ENCODE results near the gene TMEM132D.
"Not testable (repeated sequence)": the region's sequence is repeated elsewhere in the genome, so short reads cannot be mapped to it uniquely, and the experiment has no call there.

TMEM132D gene

DNA sequence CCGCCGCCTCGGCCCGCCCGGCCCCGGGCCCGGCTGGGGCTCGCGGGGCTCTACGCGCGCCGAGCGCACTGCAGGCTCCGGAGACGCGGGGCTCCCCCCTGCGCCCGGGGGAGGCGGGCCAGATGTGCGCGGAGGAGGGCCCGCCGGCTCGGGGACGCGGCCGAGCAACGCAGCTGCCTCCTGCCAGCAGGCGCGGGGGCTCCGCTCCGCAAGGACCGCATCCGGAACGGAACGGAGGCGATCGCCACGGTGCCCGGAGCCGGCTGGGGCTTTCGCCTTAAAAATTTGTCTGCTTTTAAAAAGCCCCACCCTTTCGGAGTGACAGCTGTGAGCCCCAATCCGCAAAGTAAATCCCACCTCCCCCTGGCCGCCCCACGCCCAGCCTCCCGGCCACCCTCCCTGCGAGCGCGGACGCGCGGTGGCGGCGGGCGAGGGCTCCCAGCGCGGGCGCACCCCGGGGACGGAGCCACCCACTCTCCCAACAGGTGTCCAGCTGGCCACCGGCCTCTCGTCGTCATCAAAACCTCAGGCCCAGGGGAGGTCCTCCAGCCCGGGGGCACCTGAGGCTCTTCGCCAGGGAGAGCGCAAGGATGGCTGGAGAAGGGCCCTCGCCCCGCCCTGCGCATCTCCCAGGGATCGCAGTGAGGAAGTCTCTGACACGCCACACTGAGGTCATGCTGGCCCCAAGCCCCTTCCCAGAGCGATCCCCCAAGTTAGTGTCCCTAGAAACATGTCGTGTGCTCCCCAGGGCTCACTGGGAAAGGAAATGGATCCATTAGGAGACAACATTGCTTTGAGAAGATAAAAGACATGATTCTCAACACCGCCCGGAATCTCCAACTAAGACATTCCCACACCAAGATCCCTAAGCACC is at the start of gene TMEM132D:
Gene TMEM132D, minus strand, starts transcription at position 70 of the 874 bp plus-strand sequence.
- no peak for DNase-seq (ENCODE audit: low read depth in 2 of 3, low spot score in 1 of 3)

DNA sequence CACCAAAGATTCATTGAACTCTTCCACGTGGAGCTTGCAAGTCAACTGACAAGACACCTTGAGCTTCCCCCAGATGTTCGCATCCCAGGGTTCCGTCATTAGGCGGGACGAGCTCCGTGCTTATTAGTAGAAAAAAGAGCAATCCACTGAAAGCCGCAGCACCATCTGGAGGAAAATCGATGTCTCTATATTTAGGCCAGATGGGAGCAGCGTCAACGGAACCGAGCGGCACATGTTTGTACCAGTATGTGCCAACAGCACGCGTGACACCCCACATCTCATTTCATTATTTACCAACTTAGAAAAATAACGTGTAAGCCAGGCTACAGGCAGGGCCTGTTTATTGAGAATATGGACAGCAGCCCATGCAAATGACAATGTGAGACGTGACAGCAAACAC is 45.8 kb upstream of the TMEM132D start:
- no peak for DNase-seq (ENCODE audit: low read depth in 2 of 3, low spot score in 1 of 3)

DNA sequence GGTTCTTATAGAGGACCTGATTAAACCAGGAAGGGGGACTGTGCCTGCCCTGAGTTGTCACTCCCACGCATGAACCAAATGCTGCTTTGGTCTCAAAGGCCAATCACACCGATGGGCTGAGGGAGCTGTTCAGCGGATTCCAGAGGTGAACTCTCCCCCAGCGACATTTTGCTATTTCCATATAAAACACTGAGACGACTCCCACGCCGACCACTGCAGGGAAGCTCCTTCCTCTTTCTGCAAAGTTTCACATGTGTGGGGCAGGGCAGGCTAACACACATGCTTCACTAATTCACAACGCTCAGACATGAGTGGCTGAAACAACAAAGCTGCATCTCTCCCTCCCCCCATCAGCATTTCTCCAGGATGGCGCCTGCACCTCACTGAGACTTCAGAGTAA is 37.8 kb upstream of the TMEM132D start:
- no peak for DNase-seq (ENCODE audit: low read depth in 2 of 3, low spot score in 1 of 3)

DNA sequence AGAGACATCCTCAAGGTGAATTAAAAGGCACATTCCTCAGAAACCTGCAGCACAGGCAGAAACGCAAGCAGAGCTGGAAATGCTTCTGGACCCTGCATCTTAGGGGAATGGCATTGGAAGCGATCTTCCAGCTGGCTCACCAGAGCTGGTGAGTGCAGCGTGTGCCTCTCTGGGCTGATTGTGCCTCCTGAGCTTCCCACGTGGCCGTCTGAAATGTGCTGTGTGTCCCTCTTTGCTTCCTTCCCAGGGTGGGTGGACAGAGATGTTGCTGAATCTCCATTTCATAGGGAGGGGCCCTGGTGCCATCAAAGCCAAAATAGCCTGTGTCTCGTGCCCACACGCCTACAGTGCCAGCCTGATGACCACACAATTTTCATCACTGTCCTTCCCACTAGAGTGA is 34.3 kb upstream of the TMEM132D start:
- no peak for DNase-seq (ENCODE audit: low read depth in 2 of 3, low spot score in 1 of 3)

DNA sequence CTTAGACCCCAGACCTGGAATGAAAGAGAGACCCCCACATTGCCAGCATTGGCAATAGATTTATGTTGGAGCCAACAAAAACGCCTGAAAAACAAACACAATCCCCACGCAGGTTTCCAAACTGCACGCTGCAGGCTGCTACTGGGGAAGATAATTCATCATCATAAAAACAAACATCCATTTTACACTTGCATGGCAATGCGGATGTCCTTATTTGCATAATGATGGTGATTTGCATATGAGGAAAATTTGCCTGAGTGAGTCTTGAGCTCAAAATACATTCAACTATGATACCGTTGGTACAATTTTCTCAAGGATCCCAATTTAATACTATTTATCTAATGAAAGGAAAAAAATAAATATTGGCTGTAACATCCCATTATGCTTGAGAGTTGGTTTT is 33.6 kb upstream of the TMEM132D start:
- DNase-seq (ENCODE audit: low read depth in 2 of 3, low spot score in 1 of 3) = no peak

DNA sequence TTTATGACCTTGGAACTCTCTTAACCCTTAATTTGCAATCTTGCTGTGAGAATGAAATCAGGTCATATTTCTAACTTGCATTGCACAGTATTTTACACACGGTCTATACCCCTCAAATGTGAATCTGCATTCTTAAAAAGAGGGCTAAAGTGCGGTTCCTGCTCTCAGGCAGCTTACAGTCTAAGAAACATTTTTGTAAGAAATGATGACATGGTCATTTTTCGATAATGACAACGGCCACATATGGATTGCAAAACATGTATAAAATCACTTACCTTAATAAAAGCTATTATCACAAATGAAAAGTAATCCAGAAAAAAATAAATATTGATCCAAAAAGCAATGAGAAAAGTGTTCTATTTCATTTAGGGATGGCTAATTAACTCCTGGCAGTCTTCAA is 24.8 kb upstream of the TMEM132D start:
- no peak for DNase-seq (ENCODE audit: low read depth in 2 of 3, low spot score in 1 of 3)

DNA sequence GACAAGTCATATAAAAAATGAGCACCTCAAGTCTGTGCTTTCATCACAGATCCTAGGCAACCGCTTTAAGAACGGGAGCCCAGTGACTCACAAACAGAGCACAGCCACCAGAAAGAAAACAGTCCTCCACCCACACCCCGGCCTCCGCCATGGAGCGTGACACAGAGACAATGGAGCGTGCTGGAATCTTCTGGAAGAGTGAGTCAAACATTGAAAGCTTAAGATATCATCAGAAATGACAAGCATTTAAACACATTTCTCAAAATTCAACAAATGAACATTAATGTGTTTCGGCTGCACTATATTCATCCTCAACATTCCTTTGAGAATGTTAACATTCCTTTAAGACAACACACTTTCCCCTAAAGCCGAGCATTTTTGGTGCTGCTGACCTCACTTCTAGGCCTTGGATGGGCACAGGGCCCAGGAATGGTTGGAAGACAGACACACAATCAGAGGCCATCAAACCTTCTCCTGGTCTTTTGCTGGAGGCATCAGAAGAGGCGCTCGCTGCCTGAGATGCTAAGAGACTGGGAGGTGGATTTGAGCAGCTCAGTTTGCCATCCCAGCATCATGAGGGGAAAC is 23.6 kb upstream of the TMEM132D start:
- DNase-seq (ENCODE audit: low read depth in 2 of 3, low spot score in 1 of 3) = no peak

DNA sequence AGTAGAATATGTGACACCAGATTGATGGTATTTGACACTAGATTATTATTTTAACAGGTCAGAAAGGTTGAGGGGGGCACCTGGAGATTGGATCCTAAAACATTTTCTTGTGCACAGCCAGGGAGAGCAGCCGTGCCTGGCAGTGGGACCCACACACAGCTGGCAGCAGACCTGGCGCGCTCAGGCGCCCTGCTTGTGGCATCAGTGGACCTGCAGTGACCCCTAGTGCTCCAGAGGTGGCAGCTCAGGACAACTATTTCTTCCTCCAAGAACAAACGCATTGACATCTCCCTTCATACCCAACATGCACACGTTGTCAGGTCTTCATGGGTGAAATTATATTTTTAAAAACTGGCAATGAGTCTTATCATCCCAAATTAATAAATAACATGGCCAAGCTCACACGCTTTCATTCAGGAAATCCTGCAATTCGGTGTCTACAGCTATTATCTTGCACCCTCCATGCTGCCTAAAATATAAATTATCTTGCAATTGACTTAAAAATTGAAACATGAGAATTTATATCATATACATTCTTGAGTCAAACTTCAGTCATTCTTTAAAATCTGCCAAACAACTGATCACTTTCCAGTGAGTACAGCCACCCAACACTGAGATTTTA is 7.7 kb upstream of the TMEM132D start:
- peak in 2 of 3 donors; percentile 5 for DNase-seq (ENCODE audit: low read depth in 2 of 3, low spot score in 1 of 3)

DNA sequence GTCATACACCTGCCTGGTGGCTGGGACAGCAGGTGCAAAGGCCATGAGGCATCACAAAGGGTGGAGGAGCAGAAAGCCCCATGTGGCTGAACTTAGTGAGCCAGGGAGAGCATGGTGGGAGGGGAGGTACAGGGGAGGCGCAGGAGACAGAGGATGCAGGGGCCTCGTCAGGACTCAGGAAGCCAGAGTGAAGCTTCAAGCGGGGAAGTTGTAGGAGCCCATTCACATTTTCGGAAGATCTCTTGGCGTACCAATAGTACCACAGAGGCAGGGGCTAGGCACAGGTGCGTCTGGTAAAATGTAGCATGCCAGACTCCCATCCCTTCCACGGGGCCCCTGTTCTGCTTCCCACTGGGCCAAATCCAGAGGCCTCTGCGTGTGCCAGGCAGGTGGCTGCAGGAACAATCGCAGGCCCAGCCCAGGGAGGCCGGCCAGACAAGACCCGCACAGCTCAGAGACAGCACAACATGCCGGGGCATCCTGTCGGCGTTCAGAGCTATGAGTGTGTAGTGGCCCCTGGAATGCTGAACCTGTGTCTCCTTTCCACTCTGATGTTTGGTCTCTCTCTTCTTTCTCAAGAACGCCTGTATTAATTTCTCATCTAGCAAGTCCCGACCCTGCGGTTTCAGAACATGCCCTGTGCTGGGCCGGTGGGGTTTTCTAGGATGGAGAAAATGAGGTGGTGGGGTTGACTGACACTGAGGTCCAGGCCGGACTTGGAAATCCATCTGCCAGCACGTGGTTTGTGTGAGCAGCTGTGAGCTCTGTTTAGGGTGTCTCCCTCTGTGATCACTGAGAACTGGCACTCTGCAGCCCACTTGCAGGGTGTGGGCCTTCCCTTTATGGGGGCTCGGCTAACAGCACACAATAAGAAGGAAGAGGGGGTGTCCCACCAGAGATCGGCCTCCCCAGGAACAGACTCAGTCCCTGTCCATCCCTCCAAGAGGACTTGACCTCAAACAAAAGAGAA is 5.5 kb upstream of the TMEM132D start:
- no peak for DNase-seq (ENCODE audit: low read depth in 2 of 3, low spot score in 1 of 3)

DNA sequence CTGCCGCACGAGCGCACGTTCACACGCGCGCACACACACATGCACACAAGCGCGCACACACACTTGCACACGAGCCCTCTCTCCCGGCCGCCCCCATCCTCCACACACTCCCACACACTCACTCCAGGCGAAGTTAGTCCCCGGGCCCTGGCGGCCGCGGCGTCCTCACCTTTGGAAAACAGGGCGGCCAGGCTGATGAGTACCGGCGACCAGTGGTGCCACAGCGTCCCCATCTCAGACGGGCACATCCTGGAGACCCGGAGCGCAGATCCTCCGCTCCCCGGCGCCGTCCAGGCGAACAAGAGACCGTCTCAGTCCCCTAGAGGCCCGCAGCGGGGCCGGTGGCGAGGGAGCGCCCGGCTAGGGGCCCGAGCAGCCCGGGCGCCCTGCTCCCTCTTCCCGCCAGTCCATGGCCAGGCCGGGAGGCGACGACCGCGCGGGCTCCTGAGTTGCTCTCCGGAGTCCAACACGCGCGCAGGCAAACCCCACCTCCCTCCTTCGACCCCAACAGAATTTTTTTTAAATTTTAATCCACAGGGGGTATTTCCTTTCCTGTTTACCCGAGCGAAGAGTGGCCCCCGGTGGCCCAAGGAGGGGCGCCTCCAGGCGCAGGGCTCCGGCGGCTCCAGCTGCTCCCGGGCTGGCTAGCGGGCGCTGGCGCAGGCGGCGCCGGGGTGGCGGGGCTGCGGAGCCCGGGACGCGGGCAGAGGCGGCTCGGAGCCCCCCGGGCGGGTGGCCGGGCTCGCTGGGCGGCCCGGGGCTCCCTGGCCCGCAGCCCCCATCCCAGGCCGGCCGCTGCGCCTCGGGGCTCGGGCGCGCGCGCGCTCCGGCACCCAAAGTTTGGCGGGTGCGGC is 506 bp downstream of the TMEM132D start:
- no peak for DNase-seq (ENCODE audit: low read depth in 2 of 3, low spot score in 1 of 3)

DNA sequence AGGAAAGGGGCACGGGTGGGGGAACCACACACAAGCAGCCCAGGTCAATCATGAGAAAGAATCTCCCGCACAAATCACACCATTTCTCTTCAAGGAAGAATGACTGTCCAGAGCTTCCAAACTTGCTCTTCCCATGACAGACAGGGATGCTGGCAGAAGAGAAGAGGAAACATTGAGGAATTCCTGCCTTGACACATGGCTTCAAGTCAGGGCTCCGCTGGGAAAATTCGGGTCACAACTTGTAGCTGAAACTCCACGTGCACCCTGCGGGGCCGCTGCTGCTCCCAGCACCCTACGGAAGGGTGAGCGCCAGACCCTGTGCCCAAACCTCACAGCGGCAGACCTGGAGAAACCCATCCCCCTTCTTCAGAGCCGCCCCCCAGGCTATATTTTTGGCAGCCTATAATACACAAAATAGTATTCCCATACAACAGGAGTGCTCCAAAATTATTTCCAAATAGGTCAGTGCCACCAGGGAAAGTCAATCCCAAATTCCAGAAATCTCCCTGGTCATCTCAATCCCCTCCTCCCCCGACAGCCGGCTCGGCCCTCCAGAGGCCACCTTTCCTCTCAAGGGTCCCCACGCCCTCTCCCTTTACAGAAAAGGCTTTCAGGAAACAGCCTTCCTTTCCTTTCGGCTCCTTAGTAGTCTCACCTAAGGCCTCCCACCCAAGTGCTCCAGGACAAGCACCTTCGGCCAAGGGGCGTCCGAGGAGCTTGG is 1.3 kb downstream of the TMEM132D start:
- no peak for DNase-seq (ENCODE audit: low read depth in 2 of 3, low spot score in 1 of 3)

DNA sequence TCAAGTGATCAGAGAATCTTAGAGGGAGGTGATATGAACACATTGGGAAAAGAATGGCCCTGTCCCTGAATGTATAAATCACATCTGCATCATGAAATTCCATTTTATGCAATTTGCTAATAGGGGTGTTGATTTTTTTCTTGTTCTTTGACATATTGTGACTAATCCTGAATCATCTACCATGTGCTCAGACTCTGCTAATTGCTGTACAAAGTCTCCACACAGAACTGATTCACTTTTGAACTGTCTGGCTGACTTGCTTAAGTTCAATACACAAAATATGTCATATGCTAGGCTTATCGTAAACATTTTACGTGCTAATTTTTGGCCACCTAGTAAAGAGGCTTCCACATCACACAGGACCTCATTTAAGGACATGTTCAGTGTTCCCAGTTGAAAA is 2.6 kb downstream of the TMEM132D start:
- no peak for DNase-seq (ENCODE audit: low read depth in 2 of 3, low spot score in 1 of 3)

DNA sequence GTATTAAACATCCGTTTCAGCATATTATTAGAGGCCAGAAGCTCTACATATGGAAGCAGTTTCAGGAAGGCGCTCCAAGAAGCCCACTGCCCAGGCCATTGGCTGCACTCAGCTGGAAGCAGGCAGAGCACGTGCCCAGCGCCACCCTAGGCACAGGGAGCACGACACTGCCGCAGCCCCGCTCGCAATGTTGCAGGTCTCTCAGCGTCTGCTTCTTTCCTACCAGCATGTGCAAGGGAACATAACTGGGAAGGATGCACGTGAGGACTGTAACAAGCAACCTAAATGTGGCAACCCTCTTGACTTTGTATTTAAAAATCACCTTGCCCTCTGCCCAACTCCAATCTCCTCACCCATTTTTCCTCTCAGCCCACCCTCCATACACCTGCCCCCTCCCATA is 3.5 kb downstream of the TMEM132D start:
- DNase-seq (ENCODE audit: low read depth in 2 of 3, low spot score in 1 of 3) = no peak

DNA sequence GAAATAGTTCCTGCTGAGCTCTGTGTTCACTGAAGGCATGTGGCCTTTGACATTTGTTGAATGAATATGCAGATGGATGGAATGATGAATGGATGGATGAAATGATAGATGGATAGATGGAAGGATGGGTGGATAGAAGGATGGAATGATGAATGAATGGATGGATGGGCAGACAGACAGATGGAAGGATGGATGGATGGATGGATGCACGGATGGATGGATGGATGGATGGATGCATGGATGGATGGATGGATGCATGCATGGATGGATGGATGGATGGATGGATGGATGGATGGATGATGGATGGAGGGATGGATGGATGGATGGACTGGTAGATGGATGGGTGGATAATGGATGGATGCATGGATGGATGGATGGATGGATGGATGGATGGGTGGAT is 4.8 kb downstream of the TMEM132D start:
- DNase-seq (ENCODE audit: low read depth in 2 of 3, low spot score in 1 of 3) = not testable (repeated sequence)

DNA sequence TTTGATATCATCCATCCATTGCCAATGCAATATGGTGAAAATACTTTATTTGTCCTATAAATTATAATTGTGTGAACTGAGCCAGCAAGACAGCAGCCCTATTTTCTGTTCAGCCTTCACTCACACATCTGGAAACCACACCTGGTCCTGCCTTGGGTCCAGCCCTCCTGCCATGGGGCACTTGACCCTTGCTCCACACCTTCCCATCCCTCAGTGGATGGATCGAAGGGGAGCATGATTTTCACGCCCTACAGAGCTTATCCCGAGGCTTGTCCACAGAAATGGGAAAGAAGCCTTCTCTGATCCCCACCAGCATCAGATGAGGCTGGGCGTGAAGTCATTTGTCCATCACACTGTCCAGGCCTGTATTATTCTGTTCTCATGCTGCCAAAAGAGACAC is 10.1 kb downstream of the TMEM132D start:
- DNase-seq (ENCODE audit: low read depth in 2 of 3, low spot score in 1 of 3) = no peak

DNA sequence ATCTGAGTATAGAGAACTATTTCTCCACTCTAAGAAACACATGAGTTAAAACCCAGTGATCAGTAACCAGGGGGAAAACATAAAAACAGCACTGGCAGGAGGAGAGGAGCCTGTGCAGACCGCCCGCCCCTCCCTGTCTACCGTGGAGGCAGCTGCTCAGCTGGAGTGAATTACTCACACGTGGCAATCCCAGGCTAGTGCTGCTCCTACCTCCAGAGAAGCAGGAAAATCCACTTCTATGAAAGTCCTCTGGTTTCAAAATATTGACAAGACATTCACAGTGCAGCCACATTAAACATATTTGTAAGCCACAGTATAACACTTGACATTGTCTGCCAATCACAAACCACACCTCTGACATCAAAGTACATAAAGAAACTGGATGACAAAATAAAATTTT is 16.7 kb downstream of the TMEM132D start:
- no peak for DNase-seq (ENCODE audit: low read depth in 2 of 3, low spot score in 1 of 3)

DNA sequence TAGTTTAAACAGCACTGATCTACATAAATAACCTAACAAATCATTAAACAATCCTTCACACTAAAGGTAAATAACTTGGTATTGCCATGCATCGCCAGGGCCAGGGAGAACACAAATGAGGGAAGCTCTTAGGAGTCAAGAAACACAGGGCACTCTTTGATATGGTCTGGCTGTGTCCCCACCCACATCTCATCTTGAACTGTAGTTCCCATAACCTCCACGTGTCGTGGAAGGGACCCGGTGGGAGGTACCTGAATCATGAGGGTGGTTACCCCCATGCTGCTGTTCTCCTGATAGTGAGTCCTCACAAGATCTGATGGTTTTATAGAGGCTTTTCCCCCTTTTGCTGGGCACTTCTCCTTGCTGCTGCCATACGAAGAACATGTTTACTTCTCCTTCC is 17.3 kb downstream of the TMEM132D start:
- no peak for DNase-seq (ENCODE audit: low read depth in 2 of 3, low spot score in 1 of 3)

DNA sequence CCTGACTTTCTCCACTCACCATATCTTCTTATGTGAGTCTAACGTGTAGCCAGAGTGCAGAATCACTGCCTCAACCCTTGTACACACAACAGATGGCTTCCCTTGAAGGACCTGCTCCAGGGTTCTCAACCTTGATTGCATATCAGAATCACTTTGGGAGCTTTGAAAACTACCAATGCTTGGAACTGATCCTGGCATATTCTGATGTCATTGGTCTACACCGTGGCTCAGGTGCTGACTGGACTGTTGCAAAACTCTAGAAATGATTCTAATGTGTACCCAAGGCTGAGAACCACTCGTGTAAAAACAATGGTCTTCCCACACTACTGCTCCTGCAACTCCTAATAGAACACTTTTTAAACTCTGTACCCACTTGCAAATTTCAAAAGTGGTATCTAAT is 18.5 kb downstream of the TMEM132D start:
- no peak for DNase-seq (ENCODE audit: low read depth in 2 of 3, low spot score in 1 of 3)

DNA sequence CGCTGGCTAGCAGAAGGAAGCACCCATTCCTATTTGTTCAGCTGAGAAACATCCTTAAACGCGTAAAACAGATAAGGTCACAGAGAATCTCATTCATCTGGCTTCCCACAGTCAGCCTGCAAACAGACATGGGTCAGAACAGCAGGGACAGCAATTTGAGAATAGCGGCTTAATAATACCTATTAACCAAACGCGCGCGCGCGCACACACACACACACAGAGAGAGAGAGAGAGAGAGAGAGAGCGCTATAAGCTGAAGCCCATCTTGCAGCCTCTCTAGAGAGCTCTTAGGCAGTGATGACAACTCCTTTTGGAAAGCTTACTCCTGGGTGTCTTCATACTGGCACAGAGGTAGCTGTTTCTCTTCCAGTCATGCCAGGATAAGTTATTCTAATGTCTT is 26.4 kb downstream of the TMEM132D start:
- no peak for DNase-seq (ENCODE audit: low read depth in 2 of 3, low spot score in 1 of 3)

DNA sequence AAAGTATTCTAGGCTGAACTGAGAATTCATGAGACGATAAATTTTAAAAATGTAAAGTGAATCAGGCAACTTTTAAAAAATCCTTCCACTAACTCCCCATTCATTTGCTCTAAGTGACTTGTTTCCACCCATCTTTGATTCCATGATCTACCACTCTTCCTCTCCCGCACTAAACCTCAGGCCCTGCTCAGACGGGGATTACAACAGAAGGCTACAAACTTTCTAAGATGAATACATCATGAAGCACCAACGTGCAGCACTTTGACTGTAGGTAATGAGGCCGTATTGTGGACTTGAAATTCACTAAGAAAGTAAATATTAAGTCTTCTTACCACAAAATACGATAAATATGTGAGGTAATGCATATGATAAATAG is 30.0 kb downstream of the TMEM132D start:
- no peak for DNase-seq (ENCODE audit: low read depth in 2 of 3, low spot score in 1 of 3)

Data from stimulated activated CD4-positive, alpha-beta T cell treated with anti-CD3 and anti-CD28 coated beads, Interleukin-12 subunit alpha, Interleukin-12 subunit beta, amount 100 ng/mL, for 48 hours (primary cell).